Mesenchymal stem cell (in vitro differentiated cells and primary cell): ENCODE measurements around the gene SPATA45.

Source experiments
- DNase-seq: peaks from one replicate; pipeline ENCODE4 v3.0.0-alpha.2; 2013
- H2AFZ ChIP-seq: one replicate; pipeline ENCODE4 v1.6.1; 2013; ENCODE audit warnings: low read depth, mild to moderate bottlenecking, control low read depth, inconsistent platforms, low read length, moderate library complexity
- H2AK5ac ChIP-seq: 2 replicates; pipeline ENCODE4 v1.6.1; 2013; ENCODE audit warnings: low read length, moderate library complexity, mild to moderate bottlenecking, inconsistent platforms; ENCODE audit not compliant: severe bottlenecking
- H2BK120ac ChIP-seq: one replicate; pipeline ENCODE4 v1.6.1; 2013; ENCODE audit warnings: low read depth, mild to moderate bottlenecking, inconsistent platforms, low read length, moderate library complexity
- H2BK12ac ChIP-seq, 2 experiments: one replicate each; pipeline ENCODE4 v1.6.1; 2013; ENCODE audit warnings: inconsistent platforms in 2 of 2, low read length in 2 of 2, mild to moderate bottlenecking in 2 of 2, moderate library complexity in 2 of 2, control low read depth in 1 of 2
- H2BK15ac ChIP-seq: one replicate; pipeline ENCODE4 v1.6.1; 2013; ENCODE audit warnings: mild to moderate bottlenecking, low read depth, inconsistent platforms; ENCODE audit not compliant: poor library complexity, severe bottlenecking
- H2BK5ac ChIP-seq: 2 replicates; pipeline ENCODE4 v1.6.1; 2013; ENCODE audit warnings: low read depth, mild to moderate bottlenecking, low read length, control low read depth, inconsistent platforms; ENCODE audit not compliant: poor library complexity, severe bottlenecking
- H3K14ac ChIP-seq, 2 experiments: one replicate each; pipeline ENCODE4 v1.6.1; 2013; ENCODE audit warnings: inconsistent platforms in 2 of 2, low read length in 2 of 2, control low read depth in 1 of 2, mild to moderate bottlenecking in 1 of 2, moderate library complexity in 1 of 2
- H3K18ac ChIP-seq, 2 experiments: one replicate each; pipeline ENCODE4 v1.6.1; 2013; ENCODE audit warnings: inconsistent platforms in 2 of 2, low read length in 2 of 2, control low read depth in 1 of 2, low read depth in 1 of 2, mild to moderate bottlenecking in 1 of 2
- H3K23ac ChIP-seq, 2 experiments: one replicate each; pipeline ENCODE4 v1.6.1; 2013; ENCODE audit warnings: inconsistent platforms in 2 of 2, low read length in 2 of 2, mild to moderate bottlenecking in 2 of 2, moderate library complexity in 2 of 2, control low read depth in 1 of 2
- H3K27ac ChIP-seq: 2 replicates; pipeline ENCODE4 v1.5.1; 2013; ENCODE audit warnings: mild to moderate bottlenecking, moderate library complexity, low read length, control low read depth, inconsistent platforms; ENCODE audit not compliant: poor library complexity, severe bottlenecking
- H3K27me3 ChIP-seq, 2 experiments: 2 replicates each; pipeline versions ENCODE4 v1.6.1 to v1.7.0; 2013; ENCODE audit warnings: low read length in 2 of 2, mild to moderate bottlenecking in 2 of 2, moderate library complexity in 2 of 2, control low read depth in 1 of 2, inconsistent platforms in 1 of 2; ENCODE audit not compliant: control insufficient read depth in 1 of 2, insufficient read depth in 1 of 2
- H3K36me3 ChIP-seq, 2 experiments: 2 replicates each; pipeline versions ENCODE4 v1.6.1 to v1.7.0; 2013; ENCODE audit warnings: low read length in 2 of 2, control low read depth in 1 of 2, inconsistent platforms in 1 of 2, low read depth in 1 of 2, mild to moderate bottlenecking in 1 of 2; ENCODE audit not compliant: insufficient read depth in 2 of 2, control insufficient read depth in 1 of 2
- H3K4ac ChIP-seq, 2 experiments: one replicate each; pipeline ENCODE4 v1.6.1; 2013; ENCODE audit warnings: inconsistent platforms in 2 of 2, low read length in 2 of 2, mild to moderate bottlenecking in 2 of 2, moderate library complexity in 2 of 2, control low read depth in 1 of 2, low read depth in 1 of 2
- H3K4me1 ChIP-seq: 2 replicates; pipeline ENCODE4 v1.6.1; 2013; ENCODE audit warnings: low read depth, low read length, control low read depth; ENCODE audit not compliant: control insufficient read depth, insufficient read depth
- H3K4me2 ChIP-seq: 2 replicates; pipeline ENCODE4 v1.6.1; 2013; ENCODE audit warnings: low read length, mild to moderate bottlenecking, inconsistent platforms; ENCODE audit not compliant: poor library complexity, severe bottlenecking
- H3K4me3 ChIP-seq, 2 experiments: 2 replicates each; pipeline versions ENCODE4 v1.5.1 to v1.7.0; 2013; ENCODE audit warnings: low read length in 2 of 2, mild to moderate bottlenecking in 2 of 2, control low read depth in 1 of 2, low read depth in 1 of 2; ENCODE audit not compliant: insufficient read depth in 1 of 2
- H3K79me1 ChIP-seq: replicated peaks from 2 replicates; pipeline ENCODE4 v1.6.1; 2013; ENCODE audit warnings: mild to moderate bottlenecking, control low read depth, low read length, inconsistent platforms; ENCODE audit not compliant: poor library complexity, severe bottlenecking
- H3K9ac ChIP-seq: 2 replicates; pipeline ENCODE4 v1.7.0; 2013; ENCODE audit warnings: mild to moderate bottlenecking, low read length, moderate library complexity
- H3K9me3 ChIP-seq: 2 replicates; pipeline ENCODE4 v1.7.0; 2013; ENCODE audit warnings: mild to moderate bottlenecking, low read length; ENCODE audit not compliant: control insufficient read depth
- H4K8ac ChIP-seq: one replicate; pipeline ENCODE4 v1.6.1; 2013; ENCODE audit warnings: inconsistent platforms, mild to moderate bottlenecking, low read length, moderate library complexity
- H4K91ac ChIP-seq: one replicate; pipeline ENCODE4 v1.6.1; 2013; ENCODE audit warnings: mild to moderate bottlenecking, low read length, inconsistent platforms
- WGBS: methylation state at CpG from one replicate; pipeline ENCODE4 v1.1.7; 2013; ENCODE audit warnings: mixed read lengths; 5-methylcytosine and 5-hydroxymethylcytosine counted together

Gene SPATA45

GRCh38 chr1:212878418-212878817, 31.0 kb upstream of the SPATA45 start:
- Histone ChIP-seq H3K27ac (no peak overlapping the region), H3K9ac (no peak overlapping the region), H3K23ac (no peak overlapping the region), H3K4me3 (no peak overlapping the region), H3K36me3 (peaks cover 12 to 48% of the 10 kb centered on the region in 2 experiments), H4K91ac (no peak overlapping the region), H2BK15ac (no peak overlapping the region), H3K4ac (no peak overlapping the region), H3K79me1 (peaks cover 8% of the 10 kb centered on the region), H2BK5ac (no peak overlapping the region), H2BK120ac (no peak overlapping the region), H3K4me1 (no peaks in the 10 kb centered on the region), H2BK12ac (no peak overlapping the region), H2AFZ (no peak overlapping the region), H2AK5ac (no peak overlapping the region), H4K8ac (no peak overlapping the region), H3K4me2 (no peak overlapping the region), H3K14ac (no peak overlapping the region), H3K9me3 (no peaks in the 10 kb centered on the region), H3K27me3 (no peaks in the 10 kb centered on the region), H3K18ac (no peak overlapping the region)
- DNase-seq = no peak
- 83% methylated on average over 1 of the region's 6 CpGs for WGBS

GRCh38 chr1:212873518-212873917, 26.1 kb upstream of the SPATA45 start:
- Histone ChIP-seq H3K18ac (no peak overlapping the region), H2AFZ (no peak overlapping the region), H3K4me2 (no peak overlapping the region), H3K27me3 (no peaks in the 10 kb centered on the region), H3K27ac (no peak overlapping the region), H3K14ac (no peak overlapping the region), H4K91ac (no peak overlapping the region), H3K9ac (no peak overlapping the region), H2BK120ac (no peak overlapping the region), H3K9me3 (no peaks in the 10 kb centered on the region), H3K23ac (no peak overlapping the region), H4K8ac (no peak overlapping the region), H3K79me1 (peaks cover 12% of the 10 kb centered on the region), H3K4me1 (no peaks in the 10 kb centered on the region), H2BK15ac (no peak overlapping the region), H2AK5ac (no peak overlapping the region), H2BK12ac (no peak overlapping the region), H3K36me3 (peaks cover 12 to 50% of the 10 kb centered on the region in 2 experiments), H3K4me3 (no peak overlapping the region), H3K4ac (no peak overlapping the region), H2BK5ac (no peak overlapping the region)
- WGBS = 95% methylated on average over 2 of the region's 2 CpGs
- DNase-seq = no peak

GRCh38 chr1:212871976-212872375, 24.5 kb upstream of the SPATA45 start:
- DNase-seq = no peak
- Histone ChIP-seq H4K91ac (no peak overlapping the region), H3K4me1 (no peaks in the 10 kb centered on the region)

GRCh38 chr1:212867192-212867591, 19.7 kb upstream of the SPATA45 start:
- Histone ChIP-seq H2BK120ac (no peak overlapping the region), H3K4ac (no peak overlapping the region), H3K27me3 (no peaks in the 10 kb centered on the region), H3K27ac (no peak overlapping the region), H3K9me3 (no peaks in the 10 kb centered on the region), H4K8ac (no peak overlapping the region), H2BK5ac (no peak overlapping the region), H3K4me3 (no peak overlapping the region), H3K36me3 (peaks cover 4 to 39% of the 10 kb centered on the region in 2 experiments), H3K18ac (no peak overlapping the region), H3K9ac (no peak overlapping the region), H3K4me1 (no peaks in the 10 kb centered on the region), H2BK12ac (no peak overlapping the region), H2AK5ac (no peak overlapping the region), H3K4me2 (no peak overlapping the region), H4K91ac (no peak overlapping the region), H3K23ac (no peak overlapping the region), H2AFZ (no peak overlapping the region), H3K79me1 (peaks cover 13% of the 10 kb centered on the region), H2BK15ac (no peak overlapping the region), H3K14ac (no peak overlapping the region)
- no peak for DNase-seq
- no CpG with 5 or more reads among the region's 1 CpG for WGBS

More at GRCh38 chr1:212871976-212872375, 24.5 kb upstream of the SPATA45 start:
- Histone ChIP-seq H3K27me3 (no peaks in the 10 kb centered on the region), H2BK120ac (no peak overlapping the region), H3K36me3 (peaks cover 16 to 47% of the 10 kb centered on the region in 2 experiments), H3K14ac (no peak overlapping the region), H2BK5ac (no peak overlapping the region), H2BK15ac (no peak overlapping the region), H2BK12ac (no peak overlapping the region), H3K27ac (no peak overlapping the region), H2AK5ac (no peak overlapping the region), H3K18ac (no peak overlapping the region), H3K9ac (no peak overlapping the region), H3K4me2 (no peak overlapping the region), H3K23ac (no peak overlapping the region), H3K4me3 (no peak overlapping the region), H4K8ac (no peak overlapping the region), H3K9me3 (no peaks in the 10 kb centered on the region), H3K79me1 (peaks cover 14% of the 10 kb centered on the region), H3K4ac (no peak overlapping the region), H2AFZ (no peak overlapping the region)
- 42% methylated on average over 1 of the region's 1 CpG for WGBS
